Gastrocnemius medialis (tissue), 4 donors: ENCODE data around the gene ATF5. TPM values are rescaled to one million over a fixed set of nuclear protein-coding genes. Genes with fewer than 3 reads are reported as not detected.

ENCODE experiments used
- ATAC-seq, 2 donors: fragments of 150-250 bp; one replicate each; pipeline ENCODE4 v1.9.1; 2016
- DNase-seq, 2 donors: peaks; one replicate each; pipeline ENCODE4 v3.0.0-alpha.2; 2019
- H3K27ac ChIP-seq, 4 donors: fragments of 200-600 bp; sonication (generic); 1 replicate in 1 of 4; 2 replicates in 3 of 4; pipeline ENCODE4 v1.5.1; 2016 to 2018; ENCODE audit warnings: mild to moderate bottlenecking in 2 of 4, moderate library complexity in 1 of 4
- H3K27me3 ChIP-seq, 3 donors: fragments of 200-600 bp; sonication (generic) in 2 of 3; 1 replicate in 1 of 3; 2 replicates in 2 of 3; pipeline versions ENCODE4 v1.5.1 to v1.6.0; 2016 to 2019; ENCODE audit warnings: mild to moderate bottlenecking in 1 of 3, moderate library complexity in 1 of 3
- H3K36me3 ChIP-seq, 2 donors: fragments of 200-600 bp; sonication (generic) in 1 of 2; one replicate each; pipeline ENCODE4 v1.5.1; 2017 to 2018
- H3K4me1 ChIP-seq, 2 donors: fragments of 200-600 bp; sonication (generic) in 1 of 2; one replicate each; pipeline ENCODE4 v1.5.1; 2016 to 2017; ENCODE audit warnings: mild to moderate bottlenecking in 2 of 2
- H3K4me3 ChIP-seq, 4 donors: fragments of 200-600 bp; sonication (generic) in 3 of 4; 1 replicate in 1 of 4; 2 replicates in 3 of 4; pipeline ENCODE4 v1.5.1; 2016 to 2019; ENCODE audit warnings: mild to moderate bottlenecking in 2 of 4
- H3K9me3 ChIP-seq, 3 donors: fragments of 200-600 bp; sonication (generic) in 2 of 3; 1 replicate in 1 of 3; 2 replicates in 2 of 3; pipeline ENCODE4 v1.5.1; 2016 to 2019
- POLR2A ChIP-seq, 2 donors: fragments of 450-650 bp; IDR thresholded peaks; one replicate each; pipeline ENCODE4 v1.6.1; 2017; ENCODE audit warnings: antibody characterized with exemption in 2 of 2, mild to moderate bottlenecking in 2 of 2, moderate library complexity in 2 of 2
- in situ Hi-C, 4 donors: fragments of 200-750 bp; cut with MboI; loops; one replicate each; pipeline versions ENCODE4 v1.15.0 to v1.8.0; 2017; ENCODE audit warnings: low sequenced_read_pairs in 4 of 4
- intact Hi-C: fragments of 100-400 bp; cut with DNase I; formaldehyde crosslinking; loops from one replicate; pipeline ENCODE4 v1.15.1; 2023; ENCODE audit warnings: low total_unique reads
- total RNA-seq, 4 donors: library from RNA; depleted of rRNA; stranded (reverse); fragments of >200 nt; gene quantifications; one replicate each; pipeline versions ENCODE4 v1.1.0 to v1.2.3, GENCODE V29; 2016
- TF ChIP-seq, protein P1 (sequence below), 5 experiments: fragments of 450-650 bp in 3 of 5; fragments of 200-600 bp in 2 of 5; sonication (generic) in 2 of 5; IDR thresholded peaks in 4 of 5; conservative IDR thresholded peaks in 1 of 5; 1 replicate in 4 of 5; 2 replicates in 1 of 5; pipeline ENCODE4 v1.5.1; 2016 to 2019; ENCODE audit warnings: antibody characterized with exemption in 5 of 5, mild to moderate bottlenecking in 3 of 5, moderate library complexity in 3 of 5

Gene ATF5
- total RNA-seq, 4 donors from 2014 or later = 6.4 to 10.8 (median 9.0) TPM

DNA sequence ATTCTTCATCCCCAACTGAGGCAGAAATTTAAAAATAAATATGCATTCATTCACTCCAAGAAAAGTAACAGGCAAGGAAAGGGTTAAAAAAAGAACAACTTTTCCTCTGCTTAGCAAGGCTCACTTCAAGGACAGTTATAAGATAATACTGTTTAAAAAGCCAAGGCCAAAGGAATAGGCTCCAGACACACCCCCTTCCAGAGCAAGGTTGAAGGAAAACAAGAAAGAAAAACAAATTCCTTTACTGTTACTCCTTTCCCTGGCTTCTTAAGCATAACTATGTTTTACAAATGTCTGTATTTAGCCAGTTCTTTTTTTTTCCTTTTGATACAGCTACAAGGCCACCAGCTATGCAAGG lies 23.5 kb downstream of the ATF5 start:
- in situ Hi-C loops (no loop called here), intact Hi-C loops (no loop called here)
- Histone ChIP-seq H3K27ac (no peak overlapping the region), H3K36me3 (no peaks in the 10 kb centered on the region), H3K9me3 (no peaks in the 10 kb centered on the region), H3K4me3 (no peak overlapping the region), H3K27me3 (peaks cover 0 to 7% (median 0%) of the 10 kb centered on the region in 3 donors), H3K4me1 (no peaks in the 10 kb centered on the region)
- TF ChIP-seq, protein P1, sequence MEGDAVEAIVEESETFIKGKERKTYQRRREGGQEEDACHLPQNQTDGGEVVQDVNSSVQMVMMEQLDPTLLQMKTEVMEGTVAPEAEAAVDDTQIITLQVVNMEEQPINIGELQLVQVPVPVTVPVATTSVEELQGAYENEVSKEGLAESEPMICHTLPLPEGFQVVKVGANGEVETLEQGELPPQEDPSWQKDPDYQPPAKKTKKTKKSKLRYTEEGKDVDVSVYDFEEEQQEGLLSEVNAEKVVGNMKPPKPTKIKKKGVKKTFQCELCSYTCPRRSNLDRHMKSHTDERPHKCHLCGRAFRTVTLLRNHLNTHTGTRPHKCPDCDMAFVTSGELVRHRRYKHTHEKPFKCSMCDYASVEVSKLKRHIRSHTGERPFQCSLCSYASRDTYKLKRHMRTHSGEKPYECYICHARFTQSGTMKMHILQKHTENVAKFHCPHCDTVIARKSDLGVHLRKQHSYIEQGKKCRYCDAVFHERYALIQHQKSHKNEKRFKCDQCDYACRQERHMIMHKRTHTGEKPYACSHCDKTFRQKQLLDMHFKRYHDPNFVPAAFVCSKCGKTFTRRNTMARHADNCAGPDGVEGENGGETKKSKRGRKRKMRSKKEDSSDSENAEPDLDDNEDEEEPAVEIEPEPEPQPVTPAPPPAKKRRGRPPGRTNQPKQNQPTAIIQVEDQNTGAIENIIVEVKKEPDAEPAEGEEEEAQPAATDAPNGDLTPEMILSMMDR (IDR thresholded peaks at IDR 0.05 in 4 of 5, conservative IDR thresholded peaks at IDR 0.05 in 1 of 5) = no peak
- ATAC-seq (no peak), DNase-seq (no peak)

DNA sequence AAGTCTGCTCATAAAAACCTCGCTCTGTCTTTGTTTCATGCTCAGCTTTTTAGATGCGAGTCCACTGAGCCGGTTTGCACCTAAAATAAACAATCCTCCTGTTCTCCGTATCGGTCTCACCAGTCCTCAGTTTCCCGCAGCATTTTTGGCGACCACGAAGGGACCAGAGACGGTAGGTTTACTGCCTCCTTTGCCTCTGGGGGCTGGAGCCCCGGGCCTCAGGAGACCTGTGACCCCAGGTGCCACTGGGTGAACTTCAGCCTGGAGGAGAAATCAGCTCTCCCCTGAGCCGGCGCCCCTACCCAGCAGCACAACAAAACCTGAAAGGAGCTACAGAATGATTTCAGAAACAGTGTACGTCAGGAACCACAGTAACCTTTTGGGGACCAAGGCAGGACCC lies 23.9 kb downstream of the ATF5 start:
- DNase-seq (no peak), ATAC-seq (no peak)
- no peak for TF ChIP-seq POLR2A (IDR thresholded peaks at IDR 0.05)
- TF ChIP-seq, protein P1 (IDR thresholded peaks at IDR 0.05 in 4 of 5, conservative IDR thresholded peaks at IDR 0.05 in 1 of 5) = no peak
- Histone ChIP-seq H3K27ac (no peak overlapping the region), H3K27me3 (peaks cover 0 to 7% (median 0%) of the 10 kb centered on the region in 3 donors), H3K4me3 (no peak overlapping the region), H3K36me3 (no peaks in the 10 kb centered on the region), H3K4me1 (no peaks in the 10 kb centered on the region), H3K9me3 (no peaks in the 10 kb centered on the region)
- intact Hi-C loops (no loop called here), in situ Hi-C loops (no loop called here)

DNA sequence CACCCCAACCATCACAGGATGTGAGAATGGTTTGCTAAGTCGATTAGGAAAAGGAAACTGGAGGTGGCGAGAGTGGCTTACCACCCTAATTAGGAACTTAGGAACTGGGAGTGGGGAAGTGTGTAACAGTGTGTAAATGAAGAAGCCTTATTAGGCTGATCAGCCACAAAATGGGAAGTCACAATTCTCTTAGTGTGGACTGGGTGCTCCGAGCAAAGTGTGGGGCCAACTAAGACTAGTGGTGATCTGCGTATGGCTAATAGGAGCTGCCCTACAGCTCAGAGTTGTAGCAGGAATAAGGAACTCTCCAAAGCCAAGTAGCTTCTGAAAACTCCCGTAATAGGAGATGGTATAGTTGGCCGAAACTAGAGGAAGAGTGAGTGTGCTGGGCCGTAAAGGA lies 24.4 kb downstream of the ATF5 start:
- H3K27me3 ChIP-seq = peaks cover 0 to 7% (median 0%) of the 10 kb centered on the region in 3 donors
- DNase-seq (no peak), ATAC-seq (no peak)
- no peaks in the 10 kb centered on the region for H3K36me3 ChIP-seq
- intact Hi-C loops = no loop called here
- in situ Hi-C loops = no loop called here
- no peaks in the 10 kb centered on the region for H3K4me1 ChIP-seq
- H3K27ac ChIP-seq = no peak overlapping the region
- no peaks in the 10 kb centered on the region for H3K9me3 ChIP-seq
- no peak overlapping the region for H3K4me3 ChIP-seq
- TF ChIP-seq, protein P1 (IDR thresholded peaks at IDR 0.05 in 4 of 5, conservative IDR thresholded peaks at IDR 0.05 in 1 of 5) = no peak
- TF ChIP-seq POLR2A (IDR thresholded peaks at IDR 0.05) = no peak

DNA sequence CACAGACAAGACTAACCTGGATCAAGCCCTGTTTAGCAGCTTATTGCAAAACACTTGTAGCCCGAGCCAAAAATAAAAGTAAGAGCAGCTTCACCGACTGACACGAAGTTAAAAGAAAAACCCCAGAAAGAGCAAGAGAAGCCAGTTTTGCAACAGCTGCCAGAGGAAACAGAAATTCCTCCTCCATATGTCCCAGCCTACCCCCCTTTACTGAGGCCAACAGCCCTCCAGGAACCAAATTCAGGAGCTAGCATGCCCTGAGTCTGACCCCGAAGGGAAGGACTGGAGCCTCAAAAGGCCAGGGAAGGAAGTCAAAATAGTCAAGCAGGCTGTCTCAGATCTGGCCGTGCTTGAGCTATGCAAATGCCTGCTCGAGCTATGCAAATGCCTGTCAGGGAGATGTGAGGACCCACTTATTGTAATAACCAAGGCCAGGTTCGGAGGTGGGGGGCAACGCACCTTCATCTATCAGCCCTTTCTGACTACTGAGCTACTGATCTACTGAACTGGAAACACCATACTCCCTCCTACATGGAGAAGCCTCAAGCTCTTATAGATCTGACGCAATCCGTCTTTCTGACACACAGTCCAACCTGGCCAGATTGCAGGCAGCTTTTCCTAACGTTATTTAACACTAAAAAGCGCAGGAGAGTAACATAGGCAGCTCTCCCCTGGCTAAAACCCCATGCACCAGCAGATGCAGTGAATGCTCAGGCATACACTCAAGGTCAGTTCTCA lies 25.3 kb downstream of the ATF5 start:
- in situ Hi-C loops (no loop called here), intact Hi-C loops (no loop called here)
- Histone ChIP-seq H3K4me3 (no peak overlapping the region), H3K27ac (no peak overlapping the region), H3K9me3 (no peaks in the 10 kb centered on the region), H3K36me3 (no peaks in the 10 kb centered on the region), H3K4me1 (no peaks in the 10 kb centered on the region), H3K27me3 (peaks cover 0 to 7% (median 0%) of the 10 kb centered on the region in 3 donors)
- DNase-seq = no peak
- no peak for ATAC-seq
- TF ChIP-seq, protein P1 (IDR thresholded peaks at IDR 0.05 in 4 of 5, conservative IDR thresholded peaks at IDR 0.05 in 1 of 5) = no peak
- no peak for TF ChIP-seq POLR2A (IDR thresholded peaks at IDR 0.05)

DNA sequence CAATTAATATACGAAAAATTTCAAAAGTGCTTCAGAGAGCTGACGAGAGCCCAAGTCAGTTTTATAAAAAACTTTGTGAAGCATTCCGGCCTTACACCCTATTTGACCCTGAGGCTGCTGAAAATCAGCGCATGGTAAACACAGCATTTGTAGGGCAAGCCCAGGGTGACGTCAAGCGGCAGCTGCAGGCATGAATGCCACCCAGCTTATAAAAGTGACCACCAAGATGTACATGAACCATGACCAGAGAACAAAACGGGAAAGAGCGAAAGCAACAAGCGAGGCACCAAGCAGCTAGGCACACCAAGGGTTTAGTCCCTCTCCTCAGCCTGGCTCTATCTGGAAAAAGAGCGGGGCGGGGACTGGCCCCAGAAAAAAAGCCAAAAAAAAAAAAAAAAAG lies 25.9 kb downstream of the ATF5 start:
- in situ Hi-C loops (no loop called here), intact Hi-C loops (no loop called here)
- H3K4me3 ChIP-seq = no peak overlapping the region
- no peaks in the 10 kb centered on the region for H3K36me3 ChIP-seq
- no peak for DNase-seq
- TF ChIP-seq, protein P1 (IDR thresholded peaks at IDR 0.05 in 4 of 5, conservative IDR thresholded peaks at IDR 0.05 in 1 of 5) = no peak
- no peak for TF ChIP-seq POLR2A (IDR thresholded peaks at IDR 0.05)
- no peaks in the 10 kb centered on the region for H3K4me1 ChIP-seq
- no peak overlapping the region for H3K27ac ChIP-seq
- ATAC-seq = no peak
- H3K9me3 ChIP-seq = no peaks in the 10 kb centered on the region
- H3K27me3 ChIP-seq = peaks cover 0 to 7% (median 0%) of the 10 kb centered on the region in 3 donors
